Measurements from ENCODE around the gene TTYH3. TPM values are rescaled to one million over a fixed set of nuclear protein-coding genes. Genes with fewer than 3 reads are reported as not detected.
A peak's percentile ranks its signal among the peaks of the same experiment; 100 is the strongest.

TTYH3 gene
- total and polyA plus RNA-seq, 2 of the 13 experiments (the other 11 are each of a cell fraction or from before 2014, with no cell fraction given): 26.3 to 50.0 TPM

GRCh38 chr7:2644562-2645273 is 12.9 kb downstream of the TTYH3 start:
- peaks cover 28% of the 10 kb centered on the region for H3K79me2 ChIP-seq (ENCODE audit: insufficient read depth, low read length)
- no peak overlapping the region for H3K4me2 ChIP-seq (ENCODE audit: low read depth, low read length)
- H3K4me3 ChIP-seq (replicated peaks in 1 of 3; ENCODE audit: insufficient read depth in 1 of 3, low read depth in 2 of 3, low read length in 3 of 3): no peak overlapping the region
- H3K9ac ChIP-seq (ENCODE audit: insufficient read depth, low read depth, low read length): no peak overlapping the region
- H4K20me1 ChIP-seq (ENCODE audit: insufficient read depth, low read length): peaks cover 34% of the 10 kb centered on the region; the same call in 1 of the 2 replicates
- TF ChIP-seq AGO2 (optimal IDR thresholded peaks at IDR 0.05; ENCODE audit: low read depth, low read length): peak; percentile 56
- TF ChIP-seq AKAP8 (CRISPR knock-in tag; IDR thresholded peaks at IDR 0.05): peak; percentile 73
- TF ChIP-seq RBFOX2 (IDR thresholded peaks at IDR 0.05; ENCODE audit: low read depth, low read length): peak; percentile 54; the same call in 1 of the 2 replicates
- 0 out of 2 replicates have a peak, but pooled peaks have one; percentile 13 for TF ChIP-seq HNRNPL (IDR thresholded peaks at IDR 0.05; ENCODE audit: low read depth, low read length)
- TF ChIP-seq ZNF44 (CRISPR knock-in tag; IDR thresholded peaks at IDR 0.05): no peak
- no peak for TF ChIP-seq ZBTB33 (CRISPR knock-in tag; IDR thresholded peaks at IDR 0.05)
- WGBS (ENCODE audit: low lambda C conversion rate): 88% methylated on average over 13 of the region's 18 CpGs
- H3K4me1 ChIP-seq (ENCODE audit: insufficient read depth, low read length): peaks cover 36% of the 10 kb centered on the region
- in situ Hi-C loops (cut with HindIII; ENCODE audit: extremely low pct_ligation_motif_present, low pct_unique_long_range_greater_than_20kb): loop anchor here (10.0 kb wide), 1 partner anchor 80 kb away; no protein-coding TSS in a partner anchor
- ATAC-seq (no peak), FAIRE-seq (no peak), DNase-seq (ENCODE audit: low spot score) (no peak)
- POLR2A ChIA-PET: interaction anchor here (1.5 kb wide), 1 partner anchor 15 kb away, joined by 3 read pairs; no protein-coding TSS in a partner anchor
- peaks cover 14 to 29% of the 10 kb centered on the region in 2 experiments; a peak in 4 of 5 replicates for H3K36me3 ChIP-seq (replicated peaks in 1 of 2; ENCODE audit: control insufficient read depth in 1 of 2, insufficient read depth in 2 of 2, low read length in 2 of 2)
- CTCF ChIA-PET (ENCODE audit: low intra/inter-chr PET ratio, low total read pairs): interaction anchor here (0.6 kb wide), 1 partner anchor 36 kb away, joined by 3 read pairs; no protein-coding TSS in a partner anchor
- H2AFZ ChIP-seq (ENCODE audit: low read length): no peak overlapping the region
- no peak overlapping the region for H3K27ac ChIP-seq (ENCODE audit: extremely low read length, insufficient read depth, low read length)
- BruUV-seq (replicated peaks): no TSS peak
- no peaks in the 10 kb centered on the region for H3K27me3 ChIP-seq (ENCODE audit: control insufficient read depth in 1 of 2, insufficient read depth in 2 of 2, low read length in 2 of 2)
- intact Hi-C loops (cut with micrococcal nuclease; ENCODE audit: unreplicated experiment): no loop called here
- H3K9me3 ChIP-seq (ENCODE audit: low read length): no peaks in the 10 kb centered on the region

Measured in HepG2 (cell line).